ELF-1 (cell line): ENCODE data around the gene KIF2B.
"Not testable (repeated sequence)": the region's sequence is repeated elsewhere in the genome, so short reads cannot be mapped to it uniquely, and the experiment has no call there.

Experiments
- DNase-seq: peaks from one replicate; pipeline ENCODE4 v3.0.0-alpha.2; 2016; ENCODE audit warnings: low read depth, low spot score

Gene KIF2B, protein sequence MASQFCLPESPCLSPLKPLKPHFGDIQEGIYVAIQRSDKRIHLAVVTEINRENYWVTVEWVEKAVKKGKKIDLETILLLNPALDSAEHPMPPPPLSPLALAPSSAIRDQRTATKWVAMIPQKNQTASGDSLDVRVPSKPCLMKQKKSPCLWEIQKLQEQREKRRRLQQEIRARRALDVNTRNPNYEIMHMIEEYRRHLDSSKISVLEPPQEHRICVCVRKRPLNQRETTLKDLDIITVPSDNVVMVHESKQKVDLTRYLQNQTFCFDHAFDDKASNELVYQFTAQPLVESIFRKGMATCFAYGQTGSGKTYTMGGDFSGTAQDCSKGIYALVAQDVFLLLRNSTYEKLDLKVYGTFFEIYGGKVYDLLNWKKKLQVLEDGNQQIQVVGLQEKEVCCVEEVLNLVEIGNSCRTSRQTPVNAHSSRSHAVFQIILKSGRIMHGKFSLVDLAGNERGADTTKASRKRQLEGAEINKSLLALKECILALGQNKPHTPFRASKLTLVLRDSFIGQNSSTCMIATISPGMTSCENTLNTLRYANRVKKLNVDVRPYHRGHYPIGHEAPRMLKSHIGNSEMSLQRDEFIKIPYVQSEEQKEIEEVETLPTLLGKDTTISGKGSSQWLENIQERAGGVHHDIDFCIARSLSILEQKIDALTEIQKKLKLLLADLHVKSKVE

DNA sequence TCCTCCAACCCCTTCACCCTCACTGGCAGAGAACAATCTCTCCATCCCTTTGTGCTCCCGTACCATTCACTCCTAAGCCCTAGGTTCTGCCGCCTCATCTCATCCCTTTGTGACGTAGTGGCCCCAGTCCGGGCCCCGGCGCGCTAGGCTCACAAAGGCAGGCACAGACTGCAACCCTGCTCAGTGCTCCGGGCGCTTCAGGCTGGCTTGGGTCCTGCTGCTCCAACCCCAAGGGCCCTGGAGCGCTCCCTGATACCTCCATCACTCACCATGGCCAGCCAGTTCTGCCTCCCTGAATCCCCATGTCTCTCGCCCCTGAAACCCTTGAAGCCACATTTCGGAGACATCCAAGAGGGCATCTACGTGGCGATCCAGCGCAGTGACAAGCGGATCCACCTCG is at the start of gene KIF2B:
TSS of gene KIF2B (plus strand) at position 164 of the 400 bp plus-strand sequence. CDS start at position 271, 107 bp downstream.
- no peak for DNase-seq

DNA sequence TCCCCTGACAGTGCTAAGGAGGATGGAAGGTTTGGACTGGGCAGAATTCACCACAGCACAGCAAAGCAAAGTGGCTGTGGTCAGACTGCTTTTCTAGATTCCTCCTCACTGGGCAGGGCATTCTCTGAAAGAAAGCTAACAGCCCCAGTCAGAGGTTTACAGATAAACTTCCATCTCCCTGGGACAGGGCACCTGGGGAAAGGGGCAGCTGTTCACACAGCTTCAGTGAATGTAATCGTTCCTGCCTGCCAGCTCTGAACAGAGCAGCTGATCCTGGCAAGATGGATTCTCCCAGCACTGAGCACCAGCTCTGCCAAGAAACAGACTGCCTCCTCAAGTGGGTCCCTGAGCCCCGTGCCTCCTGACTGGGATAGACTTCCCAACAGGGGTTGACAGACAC is 42.4 kb upstream of the KIF2B start:
- DNase-seq = no peak

DNA sequence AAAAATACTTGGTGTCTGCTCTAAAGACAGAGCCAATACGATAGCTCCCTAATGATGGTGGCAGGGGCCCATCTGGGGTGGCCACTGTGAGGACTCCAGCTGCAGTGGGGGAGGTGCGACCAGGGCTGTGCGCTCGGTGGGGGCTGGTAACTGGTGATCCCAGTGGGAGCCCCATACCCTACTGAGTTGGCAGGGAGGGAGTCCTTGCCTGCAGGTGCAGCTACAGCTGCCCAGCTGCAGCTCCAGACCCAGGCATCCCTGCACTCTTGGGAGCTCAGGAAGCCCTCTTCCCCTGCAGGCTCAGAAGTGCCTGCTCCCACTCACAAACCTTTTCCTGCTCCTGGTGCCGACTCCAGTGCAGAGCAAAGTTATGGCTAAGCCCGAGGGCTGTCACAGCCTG is 31.2 kb upstream of the KIF2B start:
- DNase-seq = no peak

DNA sequence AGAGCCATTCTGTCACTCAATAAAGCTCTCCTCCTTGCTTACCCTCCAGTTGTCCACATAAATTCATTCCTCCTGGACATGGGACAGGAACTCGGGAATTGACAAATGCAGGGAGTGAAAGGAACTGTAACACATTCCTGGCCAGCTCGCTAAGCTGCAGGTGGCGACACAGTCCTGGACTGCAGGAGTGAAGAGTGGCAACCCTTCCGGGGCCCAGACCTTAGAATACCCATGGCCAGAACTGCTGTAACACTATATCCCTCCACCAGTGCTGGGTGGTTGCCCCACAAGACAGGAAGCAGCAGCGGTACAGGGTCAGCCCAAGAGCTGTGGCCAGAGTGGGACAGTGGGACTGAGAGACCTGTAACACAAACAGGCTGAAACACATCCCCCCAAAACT is 30.3 kb upstream of the KIF2B start:
- no peak for DNase-seq

DNA sequence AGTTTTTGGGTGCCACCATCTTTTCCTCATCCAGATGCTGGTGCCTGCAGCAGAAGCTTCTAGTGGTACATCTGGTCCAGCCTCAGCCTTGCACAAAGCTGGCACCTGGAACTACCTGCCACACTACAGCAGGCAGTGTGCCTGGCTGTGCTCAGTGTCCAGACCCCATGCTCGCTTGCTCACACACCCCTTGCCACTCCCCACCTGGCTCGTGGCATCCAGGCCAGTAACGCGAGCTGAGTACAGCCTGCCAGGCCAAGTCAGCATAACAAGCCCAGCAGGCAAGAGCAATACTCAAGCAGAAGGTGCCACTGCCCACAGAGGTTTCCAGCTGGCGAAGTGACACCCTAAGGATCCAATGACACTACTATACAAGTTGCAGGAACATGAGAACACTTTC is 29.7 kb upstream of the KIF2B start:
- no peak for DNase-seq

DNA sequence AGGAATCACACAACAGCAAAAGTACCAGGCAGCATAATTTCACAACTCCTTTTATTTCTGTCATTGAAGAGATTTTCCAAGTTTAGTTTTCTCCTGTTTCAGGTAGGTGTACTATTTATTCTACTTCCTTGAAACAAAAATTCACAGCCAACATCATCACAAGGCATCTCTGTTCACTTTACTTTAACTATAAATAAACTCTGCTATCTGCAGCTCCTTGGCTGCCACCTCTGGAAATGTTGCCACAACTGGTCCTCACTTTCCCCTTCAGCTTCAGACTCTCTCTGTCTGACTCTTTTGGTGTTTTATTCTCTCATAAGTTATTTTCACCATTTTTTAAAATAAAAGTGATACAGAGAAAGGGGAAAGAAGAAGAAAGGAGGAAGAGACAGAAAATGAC is 27.9 kb upstream of the KIF2B start:
- no peak for DNase-seq

DNA sequence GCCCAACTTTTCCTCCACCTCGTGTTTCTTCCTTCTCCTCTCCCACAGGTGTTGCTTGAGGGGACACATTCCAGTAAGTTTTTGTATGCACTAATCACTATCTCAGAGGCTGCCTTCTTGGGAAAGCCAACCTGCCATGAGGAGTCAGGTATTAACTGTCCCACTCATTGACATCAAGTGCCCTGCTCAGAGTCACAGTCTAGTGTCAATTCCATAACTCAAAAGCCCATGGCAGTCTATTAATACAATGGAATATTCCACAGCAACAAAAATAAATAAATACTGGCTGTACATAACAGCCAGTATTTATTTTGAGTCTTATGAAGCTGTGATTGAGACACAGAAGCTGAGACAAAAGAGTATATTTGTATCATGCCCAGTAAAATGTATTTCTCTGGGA is 26.1 kb upstream of the KIF2B start:
- DNase-seq = no peak

DNA sequence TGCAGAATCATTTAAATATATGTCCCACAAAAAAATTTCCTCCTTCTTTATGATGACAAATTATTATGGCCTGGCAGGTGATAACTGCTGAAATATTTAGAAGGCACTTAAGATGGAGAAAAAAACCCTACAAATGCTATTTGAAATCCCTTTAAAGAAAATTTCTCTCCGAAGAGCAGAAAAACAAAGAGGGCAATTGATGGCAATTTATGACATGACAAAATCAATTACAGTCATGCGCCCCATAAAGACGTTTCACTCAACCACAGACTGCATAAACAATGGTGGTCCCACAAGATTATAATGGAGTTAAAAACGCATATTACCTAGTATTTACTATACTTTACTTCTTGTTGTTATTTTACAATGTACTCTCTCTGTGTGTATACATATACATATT is 25.2 kb upstream of the KIF2B start:
- DNase-seq = no peak

DNA sequence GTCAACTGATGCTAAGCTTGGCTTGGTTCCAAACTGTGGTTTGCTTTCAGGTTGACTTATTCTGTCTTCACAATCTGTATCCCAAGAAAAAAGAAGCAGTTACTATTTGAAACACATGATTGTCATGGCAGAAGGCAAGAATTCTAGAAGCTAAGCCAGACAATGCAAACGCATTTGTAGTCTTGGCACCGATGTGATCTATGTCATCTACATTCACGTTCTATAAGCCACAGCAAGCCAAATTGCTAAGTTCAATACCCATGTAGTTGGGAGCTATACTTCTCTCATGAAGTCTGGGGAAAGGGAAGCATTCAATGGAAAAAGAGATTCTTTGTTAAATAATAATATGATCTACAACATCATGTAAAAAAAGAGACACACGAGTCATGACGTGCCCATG is 18.3 kb upstream of the KIF2B start:
- DNase-seq = no peak

DNA sequence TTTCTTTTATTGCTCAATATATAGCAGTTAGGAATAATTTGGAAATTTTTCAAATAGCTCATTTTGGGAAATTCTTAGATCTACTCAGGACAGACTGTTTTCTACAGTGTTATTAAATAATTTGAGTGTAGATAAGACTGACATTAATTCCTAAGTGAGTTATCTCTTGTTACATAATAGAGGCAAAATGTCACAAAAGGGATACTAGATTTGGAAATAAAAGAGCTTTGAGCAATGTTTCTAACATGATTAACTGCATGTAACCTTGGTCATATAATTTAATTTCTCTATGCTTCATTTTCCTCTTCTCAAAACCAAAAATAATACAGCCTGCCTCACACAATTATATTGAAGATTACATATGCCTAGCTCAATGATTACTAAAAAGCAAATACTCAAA is 16.3 kb upstream of the KIF2B start:
- no peak for DNase-seq

DNA sequence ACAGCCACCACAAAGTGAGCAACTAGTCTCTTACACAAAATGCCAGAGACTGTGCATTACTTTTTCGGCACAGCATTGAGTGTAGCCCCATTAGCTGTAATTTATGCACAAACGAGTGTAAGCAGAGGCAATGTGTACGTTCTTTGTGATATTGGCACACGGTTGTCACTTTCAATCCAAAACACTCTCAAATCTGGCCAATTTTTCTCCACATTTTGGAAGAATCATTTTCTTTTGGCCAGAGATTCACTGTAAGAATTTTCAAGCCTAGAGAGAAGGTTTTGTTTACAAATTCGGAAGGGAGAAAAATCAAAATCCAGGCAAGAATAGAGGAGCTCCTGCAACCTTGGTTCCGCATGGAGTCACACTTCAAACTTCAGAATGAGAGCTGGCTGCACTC is 15.4 kb upstream of the KIF2B start:
- DNase-seq = no peak

DNA sequence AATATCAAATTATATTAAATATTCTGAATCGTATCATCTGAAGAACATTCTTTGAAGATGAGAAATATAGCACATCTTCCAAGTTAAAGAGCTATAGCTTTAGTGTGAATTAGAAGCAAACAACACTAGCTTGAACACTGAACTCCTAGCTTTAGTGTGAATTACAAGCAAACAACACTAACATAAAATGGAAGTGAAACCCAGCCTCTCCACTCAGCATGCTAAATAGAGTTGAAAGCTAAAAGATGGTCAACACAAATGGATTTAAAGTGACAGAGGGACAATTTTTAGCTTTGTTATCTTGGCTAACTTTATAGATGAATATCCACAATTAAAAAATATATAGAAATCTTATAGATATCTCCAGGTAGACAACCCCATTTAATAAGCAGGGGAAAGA is 4.5 kb upstream of the KIF2B start:
- no peak for DNase-seq

DNA sequence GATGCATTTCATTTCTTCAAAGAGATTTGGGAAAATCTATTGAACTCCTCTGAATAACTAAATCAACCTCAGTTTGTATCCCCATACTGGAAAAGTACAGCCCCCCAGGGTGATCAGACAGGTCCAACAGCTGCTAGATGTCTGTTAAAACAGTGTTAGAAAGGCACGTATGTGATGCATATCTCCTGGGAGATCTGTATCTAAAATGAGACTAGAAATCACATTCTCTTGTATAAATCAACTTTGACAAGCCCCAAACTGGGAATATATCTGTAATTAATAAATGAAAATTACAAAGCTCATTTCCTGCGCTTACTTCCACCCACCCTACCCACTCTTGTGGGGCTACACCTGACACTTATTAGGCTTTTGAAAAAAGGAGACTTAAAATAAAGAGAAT is 3.8 kb upstream of the KIF2B start:
- no peak for DNase-seq

DNA sequence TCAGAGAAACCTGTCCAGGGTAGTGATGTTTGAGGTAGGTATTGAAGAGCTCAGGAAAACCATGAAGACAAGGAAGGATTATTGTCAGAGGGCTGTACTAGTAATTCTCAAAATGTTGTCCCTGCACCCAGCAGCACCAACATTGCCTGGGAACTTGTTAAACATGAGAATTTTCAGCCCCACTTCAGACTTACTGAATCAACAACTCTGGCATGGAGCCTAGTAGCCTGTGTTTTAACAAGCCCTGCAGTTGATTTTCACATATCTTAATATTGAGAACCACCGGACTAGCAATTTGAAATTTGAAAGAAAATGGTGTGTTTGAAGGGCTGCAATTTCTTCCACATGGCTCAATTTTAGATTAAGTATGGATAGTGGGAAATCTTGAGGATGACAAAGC is 2.8 kb upstream of the KIF2B start:
- no peak for DNase-seq

DNA sequence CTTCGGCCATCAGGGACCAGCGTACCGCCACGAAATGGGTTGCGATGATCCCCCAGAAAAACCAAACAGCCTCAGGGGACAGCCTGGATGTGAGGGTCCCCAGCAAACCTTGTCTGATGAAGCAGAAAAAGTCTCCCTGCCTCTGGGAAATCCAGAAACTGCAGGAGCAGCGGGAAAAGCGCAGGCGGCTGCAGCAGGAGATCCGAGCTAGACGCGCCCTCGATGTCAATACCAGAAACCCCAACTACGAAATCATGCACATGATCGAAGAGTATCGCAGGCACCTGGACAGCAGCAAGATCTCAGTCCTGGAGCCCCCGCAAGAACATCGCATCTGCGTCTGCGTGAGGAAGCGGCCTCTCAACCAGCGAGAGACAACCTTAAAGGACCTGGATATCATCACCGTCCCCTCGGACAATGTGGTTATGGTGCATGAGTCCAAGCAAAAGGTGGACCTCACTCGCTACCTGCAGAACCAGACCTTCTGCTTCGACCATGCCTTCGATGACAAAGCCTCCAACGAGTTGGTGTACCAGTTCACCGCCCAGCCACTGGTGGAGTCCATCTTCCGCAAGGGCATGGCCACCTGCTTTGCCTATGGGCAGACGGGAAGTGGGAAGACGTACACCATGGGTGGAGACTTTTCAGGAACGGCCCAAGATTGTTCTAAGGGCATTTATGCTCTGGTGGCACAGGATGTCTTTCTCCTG is 769 bp downstream of the KIF2B start:
- no peak for DNase-seq

DNA sequence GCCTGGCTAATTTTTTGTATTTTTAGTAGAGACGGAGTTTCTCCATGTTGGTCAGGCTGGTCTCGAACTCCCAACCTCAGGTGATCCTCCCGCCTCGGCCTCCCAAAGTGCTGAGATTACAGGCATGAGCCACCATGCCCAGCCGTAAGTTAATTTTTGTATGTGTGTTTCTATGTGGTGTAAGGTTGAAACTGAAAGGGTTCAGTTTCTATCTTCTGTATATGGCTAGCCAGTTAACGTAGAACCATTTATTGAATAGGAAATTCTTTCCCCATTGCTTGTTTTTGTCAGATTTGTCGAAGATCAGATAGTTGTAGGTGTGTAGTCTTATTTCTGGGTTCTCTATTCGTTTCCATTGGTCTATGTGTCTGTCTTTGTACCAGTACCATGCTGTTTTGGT is 12.0 kb downstream of the KIF2B start:
- DNase-seq = not testable (repeated sequence)

DNA sequence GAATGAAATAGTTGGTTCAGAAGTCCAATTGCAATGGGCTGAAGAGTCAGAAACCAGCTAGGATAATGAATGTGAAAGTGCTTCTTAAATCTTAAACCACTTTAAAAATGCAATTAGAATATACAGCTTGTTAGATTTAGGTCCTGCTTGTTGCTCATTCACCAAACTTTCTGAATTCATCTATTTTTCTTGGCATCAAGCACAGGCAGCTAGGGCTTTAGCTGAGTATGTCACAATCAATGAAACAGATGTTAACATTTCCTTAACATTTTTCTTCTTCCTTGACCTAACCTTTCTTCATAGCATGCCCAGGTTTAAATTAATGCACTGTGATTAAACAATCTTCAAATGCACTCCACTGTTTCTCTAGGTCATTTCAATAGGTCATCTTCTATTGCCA is 14.4 kb downstream of the KIF2B start:
- no peak for DNase-seq

DNA sequence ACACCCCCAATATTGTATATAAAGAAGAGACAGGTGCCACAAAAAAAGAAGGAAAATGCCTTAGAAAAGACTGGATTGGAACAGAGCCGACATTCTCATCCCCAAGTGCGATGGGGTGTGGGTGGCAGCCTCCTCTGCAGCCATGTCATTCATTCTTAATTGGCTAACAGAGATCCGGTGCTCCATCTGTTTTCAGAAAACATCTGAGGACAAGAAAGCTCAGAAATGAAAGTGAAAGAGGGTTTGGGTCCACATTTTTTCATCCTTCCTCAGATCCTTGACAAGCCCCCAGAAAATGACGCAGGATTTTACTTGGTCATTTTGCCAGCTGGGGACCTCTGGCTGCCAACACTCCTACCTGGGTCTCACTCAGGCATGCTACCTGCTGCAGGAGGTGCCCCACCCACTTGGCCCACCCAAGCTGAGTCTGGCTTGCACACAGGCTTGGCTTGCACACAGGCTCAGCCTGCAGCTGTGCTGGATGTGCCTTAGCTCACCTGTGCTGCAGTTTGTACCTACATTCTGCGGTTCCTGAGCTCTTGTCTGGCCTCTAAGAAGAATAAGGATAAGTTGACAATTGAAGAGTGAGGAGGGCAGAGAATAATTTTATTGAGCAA is 21.9 kb downstream of the KIF2B start:
- DNase-seq = no peak

DNA sequence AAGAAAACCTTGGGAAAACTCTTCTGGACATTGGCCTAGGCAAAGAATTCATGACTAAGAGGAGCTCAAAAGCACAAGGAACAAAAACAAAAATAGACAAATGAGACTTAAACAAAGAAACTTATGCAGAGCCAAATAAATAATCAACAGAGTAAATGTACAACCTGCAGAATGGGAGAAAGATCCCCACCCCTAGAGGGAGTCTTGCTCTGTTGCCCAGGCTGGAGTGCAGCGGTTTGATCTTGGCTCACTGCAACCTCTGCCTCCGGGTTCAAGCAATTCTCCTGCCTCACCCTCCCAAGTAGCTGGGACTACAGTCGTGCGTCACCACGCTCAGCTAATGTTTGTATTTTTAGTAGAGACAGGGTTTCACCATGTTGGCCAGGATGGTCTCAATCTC is 48.4 kb downstream of the KIF2B start:
- not testable (repeated sequence) for DNase-seq
